ENCODE results near the gene NUAK2.
"Not testable (repeated sequence)": the region's sequence is repeated elsewhere in the genome, so short reads cannot be mapped to it uniquely, and the experiment has no call there.

Gene NUAK2

GRCh38 chr1:205283270-205284147 lies 38.0 kb downstream of the NUAK2 start:
- H3K27me3 Mint-ChIP-seq = no peaks in the 10 kb centered on the region
- no peak overlapping the region for H3K4me3 Mint-ChIP-seq
- no peaks in the 10 kb centered on the region for H3K9me3 Mint-ChIP-seq
- H3K36me3 Mint-ChIP-seq (ENCODE audit: low read depth) = peaks cover 3% of the 10 kb centered on the region
- H3K27ac Mint-ChIP-seq = no peak overlapping the region
- H3K4me1 Mint-ChIP-seq (ENCODE audit: low read depth) = peaks cover 85% of the 10 kb centered on the region

- Mint-ChIP-seq H3K4me1 (ENCODE audit: low read depth) (peaks cover 73% of the 10 kb centered on the region), H3K27ac (peak overlapping the region; percentile 70)
- H3K27me3 Mint-ChIP-seq; H3K4me3 Mint-ChIP-seq; H3K36me3 Mint-ChIP-seq (ENCODE audit: low read depth); H3K9me3 Mint-ChIP-seq: not testable (repeated sequence)
These were observed 40.7 kb downstream of the NUAK2 start for GRCh38 chr1:205280666-205281395.

- Mint-ChIP-seq H3K4me3 (no peak overlapping the region), H3K4me1 (ENCODE audit: low read depth) (peaks cover 72% of the 10 kb centered on the region), H3K36me3 (ENCODE audit: low read depth) (no peaks in the 10 kb centered on the region), H3K27me3 (no peaks in the 10 kb centered on the region), H3K27ac (peak overlapping the region; percentile 70), H3K9me3 (no peaks in the 10 kb centered on the region)
These were observed 41.6 kb downstream of the NUAK2 start for GRCh38 chr1:205279986-205280385.

GRCh38 chr1:205276689-205277065 lies 44.9 kb downstream of the NUAK2 start:
- peaks cover 60% of the 10 kb centered on the region for H3K4me1 Mint-ChIP-seq (ENCODE audit: low read depth)
- H3K36me3 Mint-ChIP-seq (ENCODE audit: low read depth) = peaks cover 5% of the 10 kb centered on the region
- H3K9me3 Mint-ChIP-seq = no peaks in the 10 kb centered on the region
- no peaks in the 10 kb centered on the region for H3K27me3 Mint-ChIP-seq
- H3K27ac Mint-ChIP-seq = no peak overlapping the region
- no peak overlapping the region for H3K4me3 Mint-ChIP-seq

- H3K4me1 Mint-ChIP-seq (ENCODE audit: low read depth) = peaks cover 60% of the 10 kb centered on the region
- no peaks in the 10 kb centered on the region for H3K9me3 Mint-ChIP-seq
- H3K27ac Mint-ChIP-seq = no peak overlapping the region
- H3K27me3 Mint-ChIP-seq = no peaks in the 10 kb centered on the region
- peaks cover 6% of the 10 kb centered on the region for H3K36me3 Mint-ChIP-seq (ENCODE audit: low read depth)
- H3K4me3 Mint-ChIP-seq = no peak overlapping the region
These were observed 45.4 kb downstream of the NUAK2 start for GRCh38 chr1:205275916-205276688.

GRCh38 chr1:205275133-205275532 lies 46.4 kb downstream of the NUAK2 start:
- Mint-ChIP-seq H3K9me3 (no peaks in the 10 kb centered on the region), H3K4me3 (no peak overlapping the region), H3K27ac (no peak overlapping the region)

GRCh38 chr1:205274041-205274691 lies 47.4 kb downstream of the NUAK2 start:
- Mint-ChIP-seq H3K4me1 (ENCODE audit: low read depth) (peaks cover 45% of the 10 kb centered on the region), H3K9me3 (no peaks in the 10 kb centered on the region), H3K27me3 (no peaks in the 10 kb centered on the region), H3K36me3 (ENCODE audit: low read depth) (peaks cover 12% of the 10 kb centered on the region), H3K4me3 (no peak overlapping the region), H3K27ac (no peak overlapping the region)

More at GRCh38 chr1:205275133-205275532, 46.4 kb downstream of the NUAK2 start:
- H3K4me1 Mint-ChIP-seq (ENCODE audit: low read depth) = peaks cover 55% of the 10 kb centered on the region
- H3K36me3 Mint-ChIP-seq (ENCODE audit: low read depth) = peaks cover 12% of the 10 kb centered on the region
- H3K27me3 Mint-ChIP-seq = no peaks in the 10 kb centered on the region

- no peak overlapping the region for H3K27ac Mint-ChIP-seq
These were observed 48.0 kb downstream of the NUAK2 start for GRCh38 chr1:205273551-205273982.

GRCh38 chr1:205272536-205272935 lies 49.0 kb downstream of the NUAK2 start:
- Mint-ChIP-seq H3K27me3 (no peaks in the 10 kb centered on the region), H3K4me1 (ENCODE audit: low read depth) (peaks cover 33% of the 10 kb centered on the region), H3K9me3 (no peaks in the 10 kb centered on the region), H3K27ac (no peak overlapping the region), H3K4me3 (no peak overlapping the region), H3K36me3 (ENCODE audit: low read depth) (peaks cover 12% of the 10 kb centered on the region)

More at GRCh38 chr1:205273551-205273982, 48.0 kb downstream of the NUAK2 start:
- H3K4me1 Mint-ChIP-seq (ENCODE audit: low read depth) = peaks cover 39% of the 10 kb centered on the region
- H3K4me3 Mint-ChIP-seq = peak overlapping the region; percentile 23
- no peaks in the 10 kb centered on the region for H3K9me3 Mint-ChIP-seq
- no peaks in the 10 kb centered on the region for H3K27me3 Mint-ChIP-seq
- peaks cover 12% of the 10 kb centered on the region for H3K36me3 Mint-ChIP-seq (ENCODE audit: low read depth)

GRCh38 chr1:205271745-205272144 lies 49.8 kb downstream of the NUAK2 start:
- H3K9me3 Mint-ChIP-seq = no peaks in the 10 kb centered on the region
- H3K4me1 Mint-ChIP-seq (ENCODE audit: low read depth) = peaks cover 31% of the 10 kb centered on the region
- H3K4me3 Mint-ChIP-seq = no peak overlapping the region
- H3K36me3 Mint-ChIP-seq (ENCODE audit: low read depth) = peaks cover 12% of the 10 kb centered on the region
- H3K27ac Mint-ChIP-seq = no peak overlapping the region
- no peaks in the 10 kb centered on the region for H3K27me3 Mint-ChIP-seq

GRCh38 chr1:205271277-205271676 lies 50.3 kb downstream of the NUAK2 start:
- H3K4me3 Mint-ChIP-seq = no peak overlapping the region
- H3K27me3 Mint-ChIP-seq = no peaks in the 10 kb centered on the region
- no peak overlapping the region for H3K27ac Mint-ChIP-seq
- H3K36me3 Mint-ChIP-seq (ENCODE audit: low read depth) = peaks cover 12% of the 10 kb centered on the region
- H3K4me1 Mint-ChIP-seq (ENCODE audit: low read depth) = peaks cover 26% of the 10 kb centered on the region
- no peaks in the 10 kb centered on the region for H3K9me3 Mint-ChIP-seq

GRCh38 chr1:205270764-205271163 lies 50.8 kb downstream of the NUAK2 start:
- H3K27me3 Mint-ChIP-seq = no peaks in the 10 kb centered on the region
- peaks cover 23% of the 10 kb centered on the region for H3K4me1 Mint-ChIP-seq (ENCODE audit: low read depth)
- no peaks in the 10 kb centered on the region for H3K9me3 Mint-ChIP-seq
- H3K4me3 Mint-ChIP-seq = no peak overlapping the region
- no peak overlapping the region for H3K27ac Mint-ChIP-seq
- peaks cover 12% of the 10 kb centered on the region for H3K36me3 Mint-ChIP-seq (ENCODE audit: low read depth)

- no peaks in the 10 kb centered on the region for H3K27me3 Mint-ChIP-seq
- no peak overlapping the region for H3K27ac Mint-ChIP-seq
- H3K9me3 Mint-ChIP-seq = no peaks in the 10 kb centered on the region
- H3K36me3 Mint-ChIP-seq (ENCODE audit: low read depth) = peaks cover 12% of the 10 kb centered on the region
- no peak overlapping the region for H3K4me3 Mint-ChIP-seq
- H3K4me1 Mint-ChIP-seq (ENCODE audit: low read depth) = peaks cover 19% of the 10 kb centered on the region
These were observed 51.3 kb downstream of the NUAK2 start for GRCh38 chr1:205270271-205270670.

GRCh38 chr1:205269711-205270110 lies 51.8 kb downstream of the NUAK2 start:
- peaks cover 13% of the 10 kb centered on the region for H3K4me1 Mint-ChIP-seq (ENCODE audit: low read depth)
- H3K4me3 Mint-ChIP-seq = no peak overlapping the region
- H3K36me3 Mint-ChIP-seq (ENCODE audit: low read depth) = peaks cover 12% of the 10 kb centered on the region
- no peaks in the 10 kb centered on the region for H3K27me3 Mint-ChIP-seq
- H3K27ac Mint-ChIP-seq = no peak overlapping the region
- no peaks in the 10 kb centered on the region for H3K9me3 Mint-ChIP-seq
